Smooth muscle cell (in vitro differentiated cells): Measurements from ENCODE around the gene TMEM14B. TPM values are rescaled to one million over a fixed set of nuclear protein-coding genes. Genes with fewer than 3 reads are reported as not detected.

Experiments used
- DNase-seq: peaks from one replicate; lab custom pipeline; 2025; ENCODE audit not compliant: unreplicated experiment; lab: John Stamatoyannopoulos, UW
- H2AFZ ChIP-seq: fragments of 200-600 bp; sonication (generic); 2 replicates; pipeline ENCODE4 v1.6.0; 2016; ENCODE audit warnings: antibody characterized with exemption, low read depth, mild to moderate bottlenecking
- H3F3A ChIP-seq: fragments of 200-600 bp; sonication (generic); 2 replicates; pipeline ENCODE4 v1.6.0; 2017; ENCODE audit warnings: antibody characterized with exemption, low read depth
- H3K27ac ChIP-seq: fragments of 200-600 bp; sonication (generic); 2 replicates; pipeline ENCODE4 v1.5.1; 2016; ENCODE audit warnings: low read depth, mild to moderate bottlenecking
- H3K27me3 ChIP-seq: fragments of 200-600 bp; sonication (generic); 2 replicates; pipeline ENCODE4 v1.6.1; 2016; ENCODE audit warnings: low read depth, mild to moderate bottlenecking
- H3K36me3 ChIP-seq: fragments of 200-600 bp; sonication (generic); 2 replicates; pipeline ENCODE4 v1.5.1; 2016; ENCODE audit warnings: low read depth
- H3K4me1 ChIP-seq: fragments of 200-600 bp; sonication (generic); 2 replicates; pipeline ENCODE4 v1.5.1; 2016; ENCODE audit warnings: low read depth
- H3K4me2 ChIP-seq: fragments of 200-600 bp; sonication (generic); 2 replicates; pipeline ENCODE4 v1.6.0; 2016; ENCODE audit warnings: mild to moderate bottlenecking
- H3K4me3 ChIP-seq: fragments of 200-600 bp; sonication (generic); 2 replicates; pipeline ENCODE4 v1.5.1; 2016; ENCODE audit warnings: mild to moderate bottlenecking
- H3K79me2 ChIP-seq: fragments of 200-600 bp; sonication (generic); 2 replicates; pipeline ENCODE4 v1.6.0; 2016; ENCODE audit warnings: low read depth, mild to moderate bottlenecking
- H3K9ac ChIP-seq: fragments of 200-600 bp; sonication (generic); 2 replicates; pipeline ENCODE4 v1.6.0; 2016; ENCODE audit warnings: low read depth
- H3K9me3 ChIP-seq: fragments of 200-600 bp; sonication (generic); replicated peaks from 2 replicates; pipeline ENCODE4 v1.5.1; 2016; ENCODE audit warnings: low read depth
- H4K20me1 ChIP-seq: fragments of 200-600 bp; sonication (generic); 2 replicates; pipeline ENCODE4 v1.6.0; 2016; ENCODE audit warnings: low read depth
- CTCF ChIP-seq: fragments of 200-600 bp; sonication (generic); IDR thresholded peaks from 2 replicates; pipeline ENCODE4 v1.5.1; 2017; ENCODE audit warnings: borderline replicate concordance, mild to moderate bottlenecking, antibody characterized with exemption; ENCODE audit not compliant: insufficient read depth, poor library complexity, severe bottlenecking
- WGBS: methylation state at CpG from one replicate; pipeline ENCODE4 v1.1.7; 2016; ENCODE audit warnings: low lambda C conversion rate; 5-methylcytosine and 5-hydroxymethylcytosine counted together
- polyA plus RNA-seq: library from polyadenylated mRNA; unstranded; fragments of >200 nt; fragmentation: Nextera tagmentation; extraction: Ambion mirVana; gene quantifications from 2 replicates; pipeline ENCODE4 v1.2.1, GENCODE V29; 2016
- total RNA-seq: library from RNA; depleted of rRNA; stranded (reverse); fragments of >200 nt; gene quantifications from 2 replicates; pipeline ENCODE4 v1.2.3, GENCODE V29; 2014

Gene TMEM14B
- total and polyA plus RNA-seq, 2 experiments from 2014 or later, result 72.2 to 95.4 TPM

DNA sequence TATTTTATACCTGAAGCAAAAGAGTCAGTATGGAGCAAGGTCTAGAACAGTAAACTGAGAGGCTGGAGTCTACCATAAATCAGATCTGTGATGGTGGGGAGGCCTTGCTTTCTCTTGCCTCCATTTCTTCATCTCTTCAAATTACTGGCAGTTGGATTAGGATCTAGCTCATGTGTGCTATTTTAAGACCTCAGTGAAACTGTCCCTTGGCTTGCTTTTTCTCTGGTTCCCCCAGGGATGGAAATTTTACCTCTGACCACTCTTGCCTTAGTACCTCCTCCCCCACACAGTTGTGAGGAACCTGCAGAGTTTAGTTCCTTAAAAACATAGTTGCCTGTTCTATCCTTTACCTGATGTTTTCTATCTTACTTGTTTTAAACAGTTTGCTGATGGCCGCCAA, 8.5 kb downstream of the TMEM14B start:
- Histone ChIP-seq H3K9ac (no peak overlapping the region), H3K9me3 (no peaks in the 10 kb centered on the region), H3K4me1 (no peaks in the 10 kb centered on the region), H4K20me1 (peaks cover 22% of the 10 kb centered on the region), H3K27ac (no peak overlapping the region), H3K27me3 (no peaks in the 10 kb centered on the region), H3K4me3 (no peak overlapping the region), H3F3A (no peaks in the 10 kb centered on the region), H3K79me2 (peaks cover 15% of the 10 kb centered on the region), H3K36me3 (peaks cover 16% of the 10 kb centered on the region), H2AFZ (no peak overlapping the region), H3K4me2 (no peak overlapping the region)
- 97% methylated on average over 1 of the region's 1 CpG for WGBS
- DNase-seq, result no peak
- no peak for TF ChIP-seq CTCF

GRCh38 chr6:10759312-10759839, 11.8 kb downstream of the TMEM14B start:
- no peak for DNase-seq
- Histone ChIP-seq H3K9me3 (no peaks in the 10 kb centered on the region), H3K79me2 (peaks cover 6% of the 10 kb centered on the region), H2AFZ (no peak overlapping the region), H3K4me1 (no peaks in the 10 kb centered on the region), H3F3A (no peaks in the 10 kb centered on the region), H3K4me2 (no peak overlapping the region), H3K27me3 (no peaks in the 10 kb centered on the region), H4K20me1 (peaks cover 20% of the 10 kb centered on the region), H3K27ac (peak overlapping the region; percentile 57), H3K36me3 (peaks cover 16% of the 10 kb centered on the region), H3K4me3 (no peak overlapping the region), H3K9ac (no peak overlapping the region)
- peak; percentile 48 for TF ChIP-seq CTCF
- 58% methylated on average over 3 of the region's 3 CpGs for WGBS

GRCh38 chr6:10759884-10760329, 12.3 kb downstream of the TMEM14B start:
- Histone ChIP-seq H3K4me1 (no peaks in the 10 kb centered on the region), H2AFZ (no peak overlapping the region), H3K27ac (peak overlapping the region; percentile 40), H3K9ac (no peak overlapping the region), H3K27me3 (no peaks in the 10 kb centered on the region), H4K20me1 (peaks cover 15% of the 10 kb centered on the region), H3K36me3 (peaks cover 16% of the 10 kb centered on the region), H3K4me2 (no peak overlapping the region), H3K9me3 (no peaks in the 10 kb centered on the region), H3K79me2 (peaks cover 3% of the 10 kb centered on the region), H3K4me3 (no peak overlapping the region), H3F3A (no peaks in the 10 kb centered on the region)
- WGBS, result 89% methylated on average over 6 of the region's 6 CpGs
- DNase-seq, result no peak
- no peak for TF ChIP-seq CTCF

DNA sequence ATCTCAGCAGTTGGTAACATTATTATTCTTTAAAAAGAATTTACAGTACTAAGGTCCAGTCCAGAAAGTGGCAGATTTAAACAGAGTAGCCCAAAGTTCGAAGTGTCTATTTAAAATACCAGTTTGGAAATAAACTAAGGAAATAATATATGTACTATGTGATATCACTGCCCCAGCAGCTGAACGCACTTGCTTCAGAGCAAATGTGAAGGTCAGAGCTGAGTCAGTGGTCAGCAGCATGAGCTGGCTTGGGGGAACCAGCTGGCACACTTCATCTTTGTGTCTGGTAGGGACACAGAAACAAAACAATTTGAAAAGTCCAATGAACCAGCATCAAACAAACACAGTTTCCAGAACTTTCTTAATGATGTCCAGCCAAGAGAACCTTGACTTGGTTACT, 15.4 kb downstream of the TMEM14B start:
- Histone ChIP-seq H3K9ac (no peak overlapping the region), H4K20me1 (peaks cover 4% of the 10 kb centered on the region), H3K36me3 (no peaks in the 10 kb centered on the region), H3K4me1 (no peaks in the 10 kb centered on the region), H3K4me3 (no peak overlapping the region), H3K79me2 (no peaks in the 10 kb centered on the region), H3K27me3 (no peaks in the 10 kb centered on the region), H3F3A (no peaks in the 10 kb centered on the region), H3K4me2 (no peak overlapping the region), H2AFZ (no peak overlapping the region), H3K9me3 (no peaks in the 10 kb centered on the region), H3K27ac (no peak overlapping the region)
- 85% methylated on average over 2 of the region's 2 CpGs for WGBS
- TF ChIP-seq CTCF, result no peak
- no peak for DNase-seq
